ENCODE results near the gene UCHL1.

The UCHL1 gene

DNA sequence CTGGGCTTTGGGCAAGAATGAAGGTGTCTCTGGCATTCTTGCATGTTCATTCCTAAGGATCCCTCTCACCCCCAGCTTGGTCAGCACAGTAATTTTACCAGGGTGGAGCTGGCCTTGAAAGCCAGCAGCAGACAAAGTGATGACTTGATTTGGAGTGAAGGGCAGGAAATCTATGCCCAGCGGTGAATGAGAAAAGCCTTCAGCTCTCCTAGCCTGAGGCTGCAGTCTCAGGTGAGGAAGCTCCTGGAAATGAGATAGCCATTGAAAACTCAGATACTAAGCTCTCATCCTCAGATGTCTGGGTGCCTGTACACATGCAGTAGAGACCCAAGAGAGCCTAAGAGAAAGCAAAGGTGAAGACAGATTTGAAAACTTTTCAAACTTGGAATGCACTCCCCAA lies 10.7 kb upstream of the UCHL1 start:
- Histone ChIP-seq H3K79me2 (no peaks in the 10 kb centered on the region), H3K36me3 (ENCODE audit: control insufficient read depth, insufficient read depth, low read length) (no peaks in the 10 kb centered on the region), H3K4me2 (ENCODE audit: low read length) (no peak overlapping the region), H2AFZ (no peak overlapping the region), H3K27ac (no peak overlapping the region), H3K9me3 (ENCODE audit: control insufficient read depth, low read length) (no peaks in the 10 kb centered on the region), H3K27me3 (ENCODE audit: control insufficient read depth, insufficient read depth, low read length) (no peaks in the 10 kb centered on the region), H3K4me1 (no peaks in the 10 kb centered on the region), H3K9ac (no peak overlapping the region), H3K4me3 (ENCODE audit: low read depth, low read length) (no peak overlapping the region)
- TF ChIP-seq, protein P1, sequence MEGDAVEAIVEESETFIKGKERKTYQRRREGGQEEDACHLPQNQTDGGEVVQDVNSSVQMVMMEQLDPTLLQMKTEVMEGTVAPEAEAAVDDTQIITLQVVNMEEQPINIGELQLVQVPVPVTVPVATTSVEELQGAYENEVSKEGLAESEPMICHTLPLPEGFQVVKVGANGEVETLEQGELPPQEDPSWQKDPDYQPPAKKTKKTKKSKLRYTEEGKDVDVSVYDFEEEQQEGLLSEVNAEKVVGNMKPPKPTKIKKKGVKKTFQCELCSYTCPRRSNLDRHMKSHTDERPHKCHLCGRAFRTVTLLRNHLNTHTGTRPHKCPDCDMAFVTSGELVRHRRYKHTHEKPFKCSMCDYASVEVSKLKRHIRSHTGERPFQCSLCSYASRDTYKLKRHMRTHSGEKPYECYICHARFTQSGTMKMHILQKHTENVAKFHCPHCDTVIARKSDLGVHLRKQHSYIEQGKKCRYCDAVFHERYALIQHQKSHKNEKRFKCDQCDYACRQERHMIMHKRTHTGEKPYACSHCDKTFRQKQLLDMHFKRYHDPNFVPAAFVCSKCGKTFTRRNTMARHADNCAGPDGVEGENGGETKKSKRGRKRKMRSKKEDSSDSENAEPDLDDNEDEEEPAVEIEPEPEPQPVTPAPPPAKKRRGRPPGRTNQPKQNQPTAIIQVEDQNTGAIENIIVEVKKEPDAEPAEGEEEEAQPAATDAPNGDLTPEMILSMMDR (IDR thresholded peaks at IDR 0.05): no peak

DNA sequence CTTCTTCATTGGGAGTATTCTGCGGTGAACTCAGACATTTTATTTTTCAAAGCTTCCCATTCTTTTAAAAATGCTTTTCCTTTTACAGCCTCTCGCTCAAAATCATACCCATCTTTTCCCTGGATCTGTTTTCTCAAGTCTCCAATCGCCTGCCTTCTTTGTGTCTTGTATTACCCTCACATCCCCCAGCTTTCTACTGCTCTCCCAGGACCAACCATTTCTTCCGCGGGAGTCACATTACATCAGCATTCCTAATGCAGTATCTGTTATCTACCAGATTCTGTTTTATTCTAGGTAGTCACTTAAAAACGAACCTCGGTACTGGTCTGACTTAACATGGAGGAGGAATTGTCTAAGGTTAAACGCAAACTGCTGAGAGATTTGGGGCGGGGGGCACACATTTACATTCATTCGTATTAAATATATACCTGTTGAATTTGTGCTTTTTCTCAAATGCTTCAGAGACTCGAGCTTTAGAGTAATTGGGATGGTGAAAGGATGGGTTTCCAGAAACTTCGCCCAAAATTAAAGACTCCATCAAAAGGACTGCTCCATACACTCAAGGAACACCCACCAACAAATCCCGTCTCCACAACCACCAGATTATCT lies 493 bp upstream of the UCHL1 start:
- H3K4me1 ChIP-seq: no peaks in the 10 kb centered on the region
- no peak overlapping the region for H3K4me2 ChIP-seq (ENCODE audit: low read length)
- H3K9ac ChIP-seq: no peak overlapping the region
- H3K9me3 ChIP-seq (ENCODE audit: control insufficient read depth, low read length): no peaks in the 10 kb centered on the region
- H3K27me3 ChIP-seq (ENCODE audit: control insufficient read depth, insufficient read depth, low read length): no peaks in the 10 kb centered on the region
- no peak overlapping the region for H3K4me3 ChIP-seq (ENCODE audit: low read depth, low read length)
- TF ChIP-seq, protein P1 (IDR thresholded peaks at IDR 0.05): no peak
- no peaks in the 10 kb centered on the region for H3K36me3 ChIP-seq (ENCODE audit: control insufficient read depth, insufficient read depth, low read length)
- H3K27ac ChIP-seq: no peak overlapping the region
- no peaks in the 10 kb centered on the region for H3K79me2 ChIP-seq
- peak overlapping the region; percentile 48 for H2AFZ ChIP-seq

DNA sequence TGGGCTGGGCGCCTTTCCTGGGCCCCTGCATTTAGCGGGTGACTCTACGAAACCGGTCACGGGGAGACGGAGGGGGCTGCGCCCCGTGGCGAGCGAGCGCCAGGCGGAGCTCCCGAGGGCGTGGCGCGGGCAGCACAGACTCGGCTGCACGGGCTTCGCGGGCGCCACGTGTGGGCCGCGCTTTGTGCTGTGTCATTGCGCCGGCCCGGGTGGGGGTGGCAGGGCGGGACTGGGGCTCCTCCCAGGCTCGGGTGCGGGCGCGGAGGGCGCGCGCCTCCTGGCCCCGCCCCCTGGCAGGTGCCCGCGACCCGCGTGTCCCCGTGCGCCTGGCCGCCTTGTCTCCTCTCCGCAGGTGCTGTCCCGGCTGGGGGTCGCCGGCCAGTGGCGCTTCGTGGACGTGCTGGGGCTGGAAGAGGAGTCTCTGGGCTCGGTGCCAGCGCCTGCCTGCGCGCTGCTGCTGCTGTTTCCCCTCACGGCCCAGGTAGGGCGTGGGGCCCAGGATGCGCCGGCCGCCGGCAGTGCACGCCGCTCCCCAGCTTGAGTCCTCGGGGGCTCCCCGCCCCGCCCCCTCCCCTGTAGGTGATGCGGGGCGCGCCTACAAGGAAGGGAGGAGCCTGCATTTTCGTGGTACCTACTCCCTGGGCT lies 651 bp downstream of the UCHL1 start:
- Histone ChIP-seq H3K9me3 (ENCODE audit: control insufficient read depth, low read length) (no peaks in the 10 kb centered on the region), H3K4me2 (ENCODE audit: low read length) (peak overlapping the region; percentile 46), H3K36me3 (ENCODE audit: control insufficient read depth, insufficient read depth, low read length) (no peaks in the 10 kb centered on the region), H3K27me3 (ENCODE audit: control insufficient read depth, insufficient read depth, low read length) (no peaks in the 10 kb centered on the region), H2AFZ (peak overlapping the region; percentile 48), H3K4me3 (ENCODE audit: low read depth, low read length) (peak overlapping the region; percentile 47), H3K4me1 (no peaks in the 10 kb centered on the region), H3K79me2 (no peaks in the 10 kb centered on the region), H3K27ac (no peak overlapping the region), H3K9ac (no peak overlapping the region)
- TF ChIP-seq, protein P1 (IDR thresholded peaks at IDR 0.05): no peak

DNA sequence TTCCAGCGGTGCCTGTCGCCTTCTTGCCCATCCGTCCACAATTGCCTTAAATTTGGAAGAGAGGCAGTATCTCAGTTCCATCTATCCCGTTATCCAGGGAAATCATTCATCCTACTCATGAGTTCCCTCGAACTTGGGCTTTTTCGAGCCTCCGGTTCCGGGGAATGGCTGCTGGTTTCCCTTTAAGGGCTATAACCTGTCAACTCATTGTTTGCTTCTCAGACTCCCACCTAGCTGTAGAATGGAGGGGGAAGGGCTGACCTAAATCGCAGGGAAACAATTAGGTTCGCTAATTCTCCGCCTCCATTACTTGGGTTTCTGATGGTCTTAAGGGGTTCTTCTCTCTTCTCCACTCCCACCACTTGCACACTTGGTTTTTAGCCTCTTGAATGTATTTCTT lies 1.2 kb downstream of the UCHL1 start:
- H2AFZ ChIP-seq: peak overlapping the region; percentile 48
- H3K27ac ChIP-seq: no peak overlapping the region
- H3K79me2 ChIP-seq: no peaks in the 10 kb centered on the region
- H3K4me3 ChIP-seq (ENCODE audit: low read depth, low read length): no peak overlapping the region
- no peaks in the 10 kb centered on the region for H3K36me3 ChIP-seq (ENCODE audit: control insufficient read depth, insufficient read depth, low read length)
- TF ChIP-seq, protein P1 (IDR thresholded peaks at IDR 0.05): no peak
- H3K27me3 ChIP-seq (ENCODE audit: control insufficient read depth, insufficient read depth, low read length): no peaks in the 10 kb centered on the region
- H3K4me1 ChIP-seq: no peaks in the 10 kb centered on the region
- H3K4me2 ChIP-seq (ENCODE audit: low read length): no peak overlapping the region
- no peaks in the 10 kb centered on the region for H3K9me3 ChIP-seq (ENCODE audit: control insufficient read depth, low read length)
- H3K9ac ChIP-seq: no peak overlapping the region

DNA sequence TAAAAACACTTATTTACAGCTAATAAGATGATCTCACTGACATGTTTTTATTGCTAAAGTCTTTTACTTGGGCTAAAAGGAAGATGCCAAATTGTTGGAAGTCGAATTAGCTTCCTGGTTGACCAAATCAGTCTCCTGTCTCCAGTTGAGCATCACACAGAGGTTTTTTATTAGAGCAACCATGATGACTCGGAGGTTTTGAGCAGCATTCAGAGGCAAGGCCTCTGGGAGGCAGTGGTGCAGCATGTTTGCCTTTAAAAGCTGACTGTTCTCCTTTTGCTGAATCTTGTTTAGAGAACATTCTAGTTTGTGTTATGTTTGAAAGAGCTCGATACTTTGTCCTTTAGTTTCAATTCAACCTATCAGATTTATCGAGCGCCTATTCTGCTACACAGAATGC lies 2.1 kb downstream of the UCHL1 start:
- Histone ChIP-seq H3K4me3 (ENCODE audit: low read depth, low read length) (no peak overlapping the region), H3K4me1 (peaks cover 8% of the 10 kb centered on the region), H3K9me3 (ENCODE audit: control insufficient read depth, low read length) (no peaks in the 10 kb centered on the region), H3K4me2 (ENCODE audit: low read length) (no peak overlapping the region), H3K27ac (no peak overlapping the region), H3K36me3 (ENCODE audit: control insufficient read depth, insufficient read depth, low read length) (no peaks in the 10 kb centered on the region), H3K27me3 (ENCODE audit: control insufficient read depth, insufficient read depth, low read length) (no peaks in the 10 kb centered on the region), H2AFZ (peak overlapping the region; percentile 46), H3K9ac (no peak overlapping the region), H3K79me2 (no peaks in the 10 kb centered on the region)
- TF ChIP-seq, protein P1 (IDR thresholded peaks at IDR 0.05): peak; percentile 34

Data from parathyroid adenoma (tissue), 2 donors.